H1 (cell line): ENCODE data around the gene PCDHGA1. TPM values are rescaled to one million over a fixed set of nuclear protein-coding genes. Genes with fewer than 3 reads are reported as not detected.

Experiments
- ASH2L ChIP-seq: fragments of 200-600, 300-600 bp; sonication (generic); IDR thresholded peaks from one replicate; pipeline ENCODE4 v1.7.1; 2017; ENCODE audit warnings: low read length
- CBX8 ChIP-seq: fragments of 300-800, 300-1000 bp; sonication (generic); IDR thresholded peaks from 2 replicates; pipeline ENCODE4 v1.7.1; 2016; ENCODE audit warnings: low read depth, low read length, borderline replicate concordance
- JUN ChIP-seq: IDR thresholded peaks from 2 replicates; pipeline ENCODE4 v1.6.1; 2011; ENCODE audit warnings: low read depth, mild to moderate bottlenecking, improper control_type of control experiment, low read length
- SUZ12 ChIP-seq: fragments of 200-600 bp; sonication (generic); IDR thresholded peaks from 2 replicates; pipeline ENCODE4 v1.6.1; 2012; ENCODE audit warnings: mild to moderate bottlenecking, inconsistent platforms, low read length, moderate library complexity, mixed read lengths
- polyA plus RNA-seq, 7 experiments: library from polyadenylated mRNA; depleted of rRNA in 3 of 7; stranded (reverse) in 5 of 7; unstranded in 2 of 7; fragments of >200 nt in 5 of 7; fragments of 200-250 nt in 2 of 7; gene quantifications; 1 replicate in 5 of 7; 2 replicates in 1 of 7; 4 replicates in 1 of 7; pipeline versions ENCODE4 v1.2.1 to v1.2.3, GENCODE V29; 2011 to 2013; ENCODE audit warnings: missing spikeins in 2 of 7, mixed read lengths in 2 of 7
- total RNA-seq: library from RNA; stranded (reverse); fragmentation: NEBNext Ultra II Directional; extraction: Animal tissue kit (Norgen Biotek cat#: 25700); gene quantifications from 2 replicates; pipeline ENCODE4 v1.2.1, GENCODE V29; 2021

Gene PCDHGA1
- total and polyA plus RNA-seq, 2 of the 8 experiments (the other 6 are each of a cell fraction or from before 2014, with no cell fraction given): 0.57 to 0.89 TPM

- TF ChIP-seq ASH2L (peak; percentile 44), CBX8 (no peak), SUZ12 (no peak), JUN (no peak)
Observed at GRCh38 chr5:141412854-141413539, 82.7 kb downstream of the PCDHGA1 start, which contains the start of gene PCDHGA10 (continued).
